H1 (cell line): ENCODE results near the gene CLEC2A. TPM values are rescaled to one million over a fixed set of nuclear protein-coding genes. Genes with fewer than 3 reads are reported as not detected.

ENCODE experiments used
- CTCF ChIA-PET: fragments of 300-600 bp; sonication (Branson Sonifier 250); formaldehyde crosslinking; loops from one replicate; lab custom pipeline; 2021; ENCODE audit not compliant: partially characterized antibody; lab: Charles Lee
- POLR2A ChIA-PET: fragments of 300-600 bp; sonication (Branson Sonifier 250); formaldehyde crosslinking; loops from one replicate; lab custom pipeline; 2021; ENCODE audit warnings: inconsistent platforms; ENCODE audit not compliant: partially characterized antibody; lab: Charles Lee
- DNase-seq, 2 experiments: peaks; one replicate each; pipeline versions ENCODE4 v3.0.0 to v3.0.0-alpha.2; 2010 to 2022; ENCODE audit warnings: low spot score in 2 of 2, low read depth in 1 of 2, mixed read lengths in 1 of 2
- FAIRE-seq: peaks from 2 replicates; lab custom pipeline; 2011; peaks lifted over from hg19 to GRCh38; lab: Jason Lieb, UNC
- H2AFZ ChIP-seq: 2 replicates; pipeline ENCODE4 v1.8.1; 2012; ENCODE audit warnings: low read length, inconsistent platforms
- H2AK5ac ChIP-seq: 2 replicates; pipeline ENCODE4 v1.6.1; 2013; ENCODE audit warnings: low read depth, low read length
- H2BK120ac ChIP-seq: replicated peaks from 2 replicates; pipeline ENCODE3; 2013; ENCODE audit warnings: low read depth, low read length, inconsistent platforms
- H2BK12ac ChIP-seq: 2 replicates; pipeline ENCODE4 v1.6.1; 2013; ENCODE audit warnings: low read depth, low read length
- H2BK15ac ChIP-seq: 2 replicates; pipeline ENCODE4 v1.6.1; 2013; ENCODE audit warnings: low read length
- H2BK20ac ChIP-seq: 2 replicates; pipeline ENCODE4 v1.6.1; 2013; ENCODE audit warnings: low read length
- H2BK5ac ChIP-seq: 2 replicates; pipeline ENCODE4 v1.6.1; 2013; ENCODE audit warnings: low read depth, low read length
- H3K14ac ChIP-seq: 2 replicates; pipeline ENCODE4 v1.6.1; 2013; ENCODE audit warnings: inconsistent platforms; ENCODE audit not compliant: insufficient read length
- H3K18ac ChIP-seq: 2 replicates; pipeline ENCODE4 v1.6.1; 2013; ENCODE audit warnings: low read length; ENCODE audit errors: extremely low read depth
- H3K23ac ChIP-seq: 2 replicates; pipeline ENCODE4 v1.6.1; 2013; ENCODE audit warnings: inconsistent platforms; ENCODE audit not compliant: insufficient read length
- H3K23me2 ChIP-seq: 2 replicates; pipeline ENCODE4 v1.6.1; 2013; ENCODE audit warnings: low read depth, low read length
- H3K27ac ChIP-seq: 2 replicates; pipeline ENCODE4 v1.6.1; 2011; ENCODE audit warnings: low read depth, low read length, inconsistent platforms
- H3K27me3 ChIP-seq, 4 experiments: replicated peaks in 1 of 4; 1 replicate in 1 of 4; 2 replicates in 3 of 4; pipeline versions ENCODE4 v1.6.1 to v1.8.1; 2011 to 2013; ENCODE audit warnings: low read length in 3 of 4, mild to moderate bottlenecking in 3 of 4, inconsistent platforms in 2 of 4, mixed read lengths in 2 of 4, moderate library complexity in 1 of 4; ENCODE audit not compliant: control insufficient read depth in 3 of 4, insufficient read depth in 3 of 4; ENCODE audit errors: extremely low read depth in 1 of 4
- H3K36me3 ChIP-seq, 4 experiments: 2 replicates each; pipeline versions ENCODE4 v1.6.1 to v1.8.1; 2011 to 2013; ENCODE audit warnings: mild to moderate bottlenecking in 4 of 4, low read length in 3 of 4, moderate library complexity in 2 of 4, control low read depth in 1 of 4, inconsistent platforms in 1 of 4; ENCODE audit not compliant: insufficient read depth in 4 of 4, control insufficient read depth in 2 of 4
- H3K4ac ChIP-seq: replicated peaks from 2 replicates; pipeline ENCODE3; 2013; ENCODE audit warnings: low read length, low read depth, mixed read lengths, inconsistent platforms; ENCODE audit not compliant: insufficient read length
- H3K4me1 ChIP-seq, 4 experiments: replicated peaks in 1 of 4; 1 replicate in 1 of 4; 2 replicates in 3 of 4; pipeline versions ENCODE4 v1.6.1 to v1.8.1; 2011 to 2013; ENCODE audit warnings: low read length in 3 of 4, inconsistent platforms in 2 of 4, mixed read lengths in 1 of 4; ENCODE audit not compliant: insufficient read depth in 4 of 4, control insufficient read depth in 3 of 4
- H3K4me2 ChIP-seq, 2 experiments: 2 replicates each; pipeline versions ENCODE4 v1.6.1 to v1.8.1; 2011 to 2013; ENCODE audit warnings: low read depth in 2 of 2, low read length in 2 of 2, control low read depth in 1 of 2, inconsistent platforms in 1 of 2, mild to moderate bottlenecking in 1 of 2; ENCODE audit not compliant: insufficient read depth in 1 of 2
- H3K4me3 ChIP-seq, 4 experiments: fragments of 200-600, 300-600 bp in 1 of 4; sonication (generic), shearing (Covaris generic), sonication (Bioruptor Twin) in 1 of 4; 2 replicates each; pipeline versions ENCODE4 v1.5.1 to v1.8.1; 2011 to 2016; ENCODE audit warnings: low read length in 4 of 4, low read depth in 3 of 4, control low read depth in 2 of 4, inconsistent platforms in 2 of 4, mild to moderate bottlenecking in 2 of 4, mixed read lengths in 1 of 4, moderate library complexity in 1 of 4; ENCODE audit not compliant: insufficient read depth in 2 of 4; ENCODE audit errors: extremely low read depth in 1 of 4
- H3K56ac ChIP-seq: replicated peaks from 2 replicates; pipeline ENCODE3; 2013; ENCODE audit warnings: low read depth, mild to moderate bottlenecking, mixed read lengths, low read length, inconsistent platforms; ENCODE audit not compliant: insufficient read length
- H3K79me1 ChIP-seq: 2 replicates; pipeline ENCODE4 v1.6.1; 2013; ENCODE audit warnings: low read depth, low read length, control low read depth
- H3K79me2 ChIP-seq, 2 experiments: 2 replicates each; pipeline versions ENCODE4 v1.6.1 to v1.8.1; 2012 to 2013; ENCODE audit warnings: low read length in 2 of 2, mild to moderate bottlenecking in 2 of 2, inconsistent platforms in 1 of 2; ENCODE audit not compliant: insufficient read depth in 2 of 2, control insufficient read depth in 1 of 2
- H3K9ac ChIP-seq, 4 experiments: replicated peaks in 1 of 4; 1 replicate in 1 of 4; 2 replicates in 3 of 4; pipeline versions ENCODE4 v1.6.1 to v1.8.1; 2011 to 2013; ENCODE audit warnings: low read depth in 3 of 4, low read length in 3 of 4, control low read depth in 2 of 4, mild to moderate bottlenecking in 2 of 4, moderate library complexity in 2 of 4, inconsistent platforms in 1 of 4; ENCODE audit errors: extremely low read depth in 1 of 4
- H3K9me3 ChIP-seq, 2 experiments: 2 replicates each; pipeline versions ENCODE4 v1.6.1 to v1.8.1; 2012 to 2013; ENCODE audit warnings: mild to moderate bottlenecking in 2 of 2, moderate library complexity in 2 of 2, control low read depth in 1 of 2, inconsistent platforms in 1 of 2, low read depth in 1 of 2, low read length in 1 of 2, mixed read lengths in 1 of 2; ENCODE audit not compliant: insufficient read depth in 2 of 2
- H4K20me1 ChIP-seq, 2 experiments: replicated peaks in 1 of 2; 2 replicates each; pipeline versions ENCODE3 to v1.8.1; 2011 to 2013; ENCODE audit warnings: inconsistent platforms in 2 of 2, low read length in 2 of 2, mild to moderate bottlenecking in 1 of 2; ENCODE audit not compliant: insufficient read depth in 2 of 2, control insufficient read depth in 1 of 2
- H4K5ac ChIP-seq: 2 replicates; pipeline ENCODE4 v1.6.1; 2013; ENCODE audit warnings: low read length, low read depth, mixed read lengths, inconsistent platforms; ENCODE audit not compliant: insufficient read length
- H4K8ac ChIP-seq: 2 replicates; pipeline ENCODE4 v1.8.0; 2013; ENCODE audit warnings: mild to moderate bottlenecking, moderate library complexity, low read length, inconsistent platforms; ENCODE audit not compliant: insufficient read depth; ENCODE audit errors: extremely low read depth
- H4K91ac ChIP-seq: replicated peaks from 2 replicates; pipeline ENCODE3; 2013; ENCODE audit warnings: low read length, mixed read lengths, inconsistent platforms; ENCODE audit not compliant: insufficient read length
- CREB1 ChIP-seq: IDR thresholded peaks from 2 replicates; pipeline ENCODE4 v1.6.1; 2012; ENCODE audit warnings: inconsistent platforms
- EGR1 ChIP-seq: IDR thresholded peaks from 2 replicates; pipeline ENCODE4 v1.6.1; 2011; ENCODE audit warnings: low read depth, low read length, borderline replicate concordance
- EP300 ChIP-seq, 2 experiments: IDR thresholded peaks; 1 replicate in 1 of 2; 2 replicates in 1 of 2; pipeline ENCODE4 v1.6.1; 2011 to 2012; ENCODE audit warnings: low read depth in 2 of 2, low read length in 2 of 2, mild to moderate bottlenecking in 2 of 2, borderline replicate concordance in 1 of 2, inconsistent platforms in 1 of 2, moderate library complexity in 1 of 2
- RAD21 ChIP-seq, 2 experiments: IDR thresholded peaks in 1 of 2; conservative IDR thresholded peaks in 1 of 2; 2 replicates each; pipeline ENCODE4 v1.6.1; 2011; ENCODE audit warnings: low read depth in 2 of 2, low read length in 2 of 2, improper control_type of control experiment in 1 of 2, inconsistent platforms in 1 of 2, mild to moderate bottlenecking in 1 of 2, moderate library complexity in 1 of 2
- SUZ12 ChIP-seq: fragments of 200-600 bp; sonication (generic); IDR thresholded peaks from 2 replicates; pipeline ENCODE4 v1.6.1; 2012; ENCODE audit warnings: mild to moderate bottlenecking, inconsistent platforms, low read length, moderate library complexity, mixed read lengths
- TEAD4 ChIP-seq: IDR thresholded peaks from 2 replicates; pipeline ENCODE4 v1.6.1; 2012; ENCODE audit warnings: low read depth, low read length, inconsistent platforms, mixed read lengths
- WGBS, 2 experiments: shearing (Covaris generic) in 1 of 2; methylation state at CpG; one replicate each; pipeline versions ENCODE4 v1.1.6 to v1.1.7; 2013 to 2015; ENCODE audit warnings: low lambda C conversion rate in 2 of 2, mixed read lengths in 2 of 2, inconsistent platforms in 1 of 2, low coverage in 1 of 2, missing lambda C conversion rate in 1 of 2; ENCODE audit not compliant: insufficient replicate concordance in 2 of 2, insufficient coverage in 1 of 2, insufficient read length in 1 of 2; ENCODE audit errors: extremely low coverage in 1 of 2, missing lambda C conversion rate in 1 of 2; 5-methylcytosine and 5-hydroxymethylcytosine counted together
- polyA plus RNA-seq, 7 experiments: library from polyadenylated mRNA; depleted of rRNA in 3 of 7; stranded (reverse) in 5 of 7; unstranded in 2 of 7; fragments of >200 nt in 5 of 7; fragments of 200-250 nt in 2 of 7; gene quantifications; 1 replicate in 5 of 7; 2 replicates in 1 of 7; 4 replicates in 1 of 7; pipeline versions ENCODE4 v1.2.1 to v1.2.3, GENCODE V29; 2011 to 2013; ENCODE audit warnings: missing spikeins in 2 of 7, mixed read lengths in 2 of 7
- total RNA-seq: library from RNA; stranded (reverse); fragmentation: NEBNext Ultra II Directional; extraction: Animal tissue kit (Norgen Biotek cat#: 25700); gene quantifications from 2 replicates; pipeline ENCODE4 v1.2.1, GENCODE V29; 2021
- TF ChIP-seq, protein P1 (sequence below): IDR thresholded peaks from 2 replicates; pipeline ENCODE4 v1.6.1; 2012; ENCODE audit warnings: inconsistent platforms
- TF ChIP-seq, protein P2 (sequence below): IDR thresholded peaks from 2 replicates; pipeline ENCODE4 v1.6.1; 2012; ENCODE audit warnings: inconsistent platforms

The CLEC2A gene
- total and polyA plus RNA-seq, 2 of the 8 experiments (the other 6 are each of a cell fraction or from before 2014, with no cell fraction given), result 0.63 to 3.7 TPM

DNA sequence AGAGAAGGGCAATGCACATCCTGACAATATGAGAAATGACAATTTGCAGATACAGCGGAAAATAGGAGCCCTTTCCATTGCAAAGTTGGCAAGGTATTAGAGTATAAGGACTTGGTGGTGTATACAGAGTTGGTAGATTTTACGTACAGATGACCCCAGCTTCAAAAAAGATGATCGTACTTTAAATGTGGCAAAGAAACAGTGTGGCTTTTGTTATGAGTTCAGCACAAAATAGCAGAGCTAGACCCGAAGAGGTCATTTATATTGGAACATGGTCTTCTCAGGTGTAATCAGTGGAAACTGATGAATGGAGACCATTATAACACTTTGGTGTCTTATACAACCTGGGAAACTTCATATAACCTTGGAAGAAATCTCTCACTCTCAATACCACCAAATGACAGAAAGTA is 65.3 kb downstream of the CLEC2A start:
- Histone ChIP-seq H3K4ac (no peak overlapping the region), H2BK5ac (no peak overlapping the region), H4K5ac (no peak overlapping the region), H3K14ac (no peak overlapping the region), H3K23ac (no peak overlapping the region), H3K4me3 (no peak overlapping the region), H3K79me1 (no peaks in the 10 kb centered on the region), H3K4me2 (no peak overlapping the region), H3K18ac (no peak overlapping the region), H2BK120ac (no peak overlapping the region), H3K79me2 (no peaks in the 10 kb centered on the region)
- CTCF ChIA-PET, result interaction anchor here (1.1 to 1.4 kb wide), 3 partner anchors 44 to 261 kb away, joined by 3 to 4 read pairs (median 4); no protein-coding TSS in a partner anchor
- no peak for FAIRE-seq
- POLR2A ChIA-PET, result no interaction called here
- TF ChIP-seq EGR1, result no peak
- TF ChIP-seq, protein P1, sequence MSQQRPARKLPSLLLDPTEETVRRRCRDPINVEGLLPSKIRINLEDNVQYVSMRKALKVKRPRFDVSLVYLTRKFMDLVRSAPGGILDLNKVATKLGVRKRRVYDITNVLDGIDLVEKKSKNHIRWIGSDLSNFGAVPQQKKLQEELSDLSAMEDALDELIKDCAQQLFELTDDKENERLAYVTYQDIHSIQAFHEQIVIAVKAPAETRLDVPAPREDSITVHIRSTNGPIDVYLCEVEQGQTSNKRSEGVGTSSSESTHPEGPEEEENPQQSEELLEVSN, result no peak
- no peak for TF ChIP-seq TEAD4
- no peak for TF ChIP-seq EP300 (IDR thresholded peaks at IDR 0.05; ENCODE audit: borderline replicate concordance in 1 of 2, low read depth in 2 of 2, low read length in 2 of 2)
- TF ChIP-seq SUZ12, result no peak
- TF ChIP-seq, protein P2, sequence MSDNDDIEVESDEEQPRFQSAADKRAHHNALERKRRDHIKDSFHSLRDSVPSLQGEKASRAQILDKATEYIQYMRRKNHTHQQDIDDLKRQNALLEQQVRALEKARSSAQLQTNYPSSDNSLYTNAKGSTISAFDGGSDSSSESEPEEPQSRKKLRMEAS, result no peak
- no peak for TF ChIP-seq CREB1
- TF ChIP-seq RAD21 (IDR thresholded peaks at IDR 0.05 in 1 of 2, conservative IDR thresholded peaks at IDR 0.05 in 1 of 2; ENCODE audit: low read depth in 2 of 2, low read length in 2 of 2), result no peak
- TF ChIP-seq, all 59 proteins: peak for 0
- Histone ChIP-seq H4K20me1 (no peaks in the 10 kb centered on the region), H3K56ac (no peak overlapping the region), H3K9me3 (no peaks in the 10 kb centered on the region), H4K8ac (no peak overlapping the region), H3K23me2 (no peaks in the 10 kb centered on the region), H3K36me3 (no peaks in the 10 kb centered on the region), H3K27me3 (no peaks in the 10 kb centered on the region), H2BK15ac (no peak overlapping the region), H2BK20ac (peak overlapping the region; percentile 19; the same call in 1 of the 2 replicates), H2AFZ (no peak overlapping the region), H2BK12ac (no peak overlapping the region), H2AK5ac (no peak overlapping the region), H3K4me1 (peaks cover 0 to 6% (median 2%) of the 10 kb centered on the region in 4 experiments; a peak in 2 of 7 replicates), H3K9ac (no peak overlapping the region), H4K91ac (no peak overlapping the region), H3K27ac (no peak overlapping the region)
- WGBS, 2 experiments, result 88% methylated on average over 4 of the region's 4 CpGs; no CpG with 5 or more reads in 1 of the 2 experiments
- DNase-seq, result no peak
